Neuronal stem cell (in vitro differentiated cells): ENCODE results near the gene KCNA10.
A peak's percentile ranks its signal among the peaks of the same experiment; 100 is the strongest.

Experiments used
- DNase-seq: peaks from one replicate; pipeline ENCODE4 v3.0.0-alpha.2; 2013; ENCODE audit warnings: low spot score
- H2AFZ ChIP-seq: one replicate; pipeline ENCODE4 v1.6.1; 2013; ENCODE audit warnings: mild to moderate bottlenecking, low read length, inconsistent platforms
- H2AK5ac ChIP-seq: 2 replicates; pipeline ENCODE4 v1.6.1; 2013; ENCODE audit warnings: low read depth, mild to moderate bottlenecking, inconsistent platforms, low read length, moderate library complexity, mixed read lengths
- H2BK120ac ChIP-seq: 2 replicates; pipeline ENCODE4 v1.6.1; 2013; ENCODE audit warnings: low read depth, mild to moderate bottlenecking, inconsistent platforms, low read length, moderate library complexity, mixed read lengths
- H2BK12ac ChIP-seq: one replicate; pipeline ENCODE4 v1.6.1; 2013; ENCODE audit warnings: low read length, inconsistent platforms
- H2BK15ac ChIP-seq: 2 replicates; pipeline ENCODE4 v1.6.1; 2013; ENCODE audit warnings: mild to moderate bottlenecking, low read length, inconsistent platforms, mixed read lengths
- H2BK5ac ChIP-seq: one replicate; pipeline ENCODE4 v1.6.1; 2013; ENCODE audit warnings: inconsistent platforms, mild to moderate bottlenecking, low read length, moderate library complexity
- H3K14ac ChIP-seq: one replicate; pipeline ENCODE4 v1.6.1; 2013; ENCODE audit warnings: low read length, inconsistent platforms
- H3K18ac ChIP-seq: 2 replicates; pipeline ENCODE4 v1.6.1; 2013; ENCODE audit warnings: low read length, inconsistent platforms
- H3K23ac ChIP-seq: 2 replicates; pipeline ENCODE4 v1.6.1; 2013; ENCODE audit warnings: low read depth, mild to moderate bottlenecking, mixed read lengths, low read length, inconsistent platforms; ENCODE audit not compliant: poor library complexity
- H3K27ac ChIP-seq: replicated peaks from 3 replicates; pipeline ENCODE4 v1.5.1; 2013; ENCODE audit warnings: low read length, inconsistent platforms
- H3K27me3 ChIP-seq, 3 experiments: 2 replicates each; pipeline ENCODE4 v1.6.1; 2013; ENCODE audit warnings: low read length in 3 of 3, mild to moderate bottlenecking in 2 of 3, inconsistent platforms in 1 of 3, low read depth in 1 of 3, mixed read lengths in 1 of 3, moderate library complexity in 1 of 3; ENCODE audit not compliant: control insufficient read depth in 3 of 3, insufficient read depth in 3 of 3
- H3K36me3 ChIP-seq, 2 donors: replicated peaks in 1 of 2; 2 replicates each; pipeline ENCODE4 v1.6.1; 2013; ENCODE audit warnings: low read length in 2 of 2; ENCODE audit not compliant: control insufficient read depth in 2 of 2, insufficient read depth in 2 of 2
- H3K4ac ChIP-seq: 2 replicates; pipeline ENCODE4 v1.6.1; 2013; ENCODE audit warnings: inconsistent platforms, mild to moderate bottlenecking, low read length, moderate library complexity
- H3K4me1 ChIP-seq, 2 donors: 1 replicate in 1 of 2; 2 replicates in 1 of 2; pipeline ENCODE4 v1.6.1; 2013; ENCODE audit warnings: low read length in 2 of 2, low read depth in 1 of 2; ENCODE audit not compliant: control insufficient read depth in 2 of 2, insufficient read depth in 1 of 2
- H3K4me2 ChIP-seq: one replicate; pipeline ENCODE4 v1.6.1; 2013; ENCODE audit warnings: mild to moderate bottlenecking, low read length, inconsistent platforms; ENCODE audit not compliant: insufficient read depth, poor library complexity, severe bottlenecking
- H3K4me3 ChIP-seq, 2 donors: 2 replicates each; pipeline ENCODE4 v1.5.1; 2013; ENCODE audit warnings: low read length in 2 of 2, mild to moderate bottlenecking in 2 of 2, inconsistent platforms in 1 of 2, moderate library complexity in 1 of 2
- H3K79me1 ChIP-seq: one replicate; pipeline ENCODE4 v1.6.1; 2013; ENCODE audit warnings: low read depth, mild to moderate bottlenecking, inconsistent platforms, low read length, moderate library complexity
- H3K9ac ChIP-seq: one replicate; pipeline ENCODE4 v1.6.1; 2013; ENCODE audit warnings: mild to moderate bottlenecking, low read depth, low read length, inconsistent platforms; ENCODE audit not compliant: poor library complexity
- H3K9me3 ChIP-seq, 2 donors: replicated peaks in 1 of 2; 2 replicates each; pipeline versions ENCODE3 to v1.6.1; 2013; ENCODE audit warnings: low read length in 2 of 2, mild to moderate bottlenecking in 2 of 2, inconsistent platforms in 1 of 2, low read depth in 1 of 2, mixed read lengths in 1 of 2, moderate library complexity in 1 of 2; ENCODE audit not compliant: control insufficient read depth in 2 of 2, insufficient read depth in 1 of 2
- H4K8ac ChIP-seq: one replicate; pipeline ENCODE4 v1.6.1; 2013; ENCODE audit warnings: low read depth, mild to moderate bottlenecking, inconsistent platforms, low read length, moderate library complexity
- H4K91ac ChIP-seq: one replicate; pipeline ENCODE4 v1.6.1; 2013; ENCODE audit warnings: low read length, low read depth, mild to moderate bottlenecking, inconsistent platforms; ENCODE audit not compliant: poor library complexity
- WGBS, 2 donors: extraction: QIAGEN DNeasy Blood & Tissue Kit; methylation state at CpG; one replicate each; pipeline ENCODE4 v1.1.7; 2013; ENCODE audit warnings: missing lambda C conversion rate in 2 of 2, mixed read lengths in 1 of 2; ENCODE audit not compliant: insufficient read length in 2 of 2, insufficient replicate concordance in 1 of 2; ENCODE audit errors: extremely low coverage in 2 of 2; 5-methylcytosine and 5-hydroxymethylcytosine counted together

Gene KCNA10

DNA sequence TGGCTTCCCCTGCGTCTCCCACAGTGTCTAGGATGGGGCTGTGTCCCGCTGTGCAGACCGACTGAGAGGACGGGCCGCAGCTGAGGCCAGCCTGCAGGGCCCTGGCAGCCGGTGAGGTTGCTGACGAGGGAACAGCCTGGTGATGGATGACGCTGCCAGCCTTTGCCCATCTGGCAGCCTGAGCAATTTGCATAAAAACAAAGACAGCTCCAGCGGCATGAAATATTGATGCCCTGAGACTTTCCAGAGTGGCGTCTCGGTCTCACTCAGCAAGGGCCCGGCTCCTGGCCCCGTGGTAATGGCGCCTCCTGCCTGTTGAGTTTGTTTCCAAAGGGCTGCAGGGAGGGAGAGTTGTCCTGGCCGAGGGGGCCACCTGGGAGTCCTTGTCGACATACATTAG lies 19.1 kb upstream of the KCNA10 start:
- no CpG with 5 or more reads among the region's 16 CpGs for WGBS, 2 donors
- no peak overlapping the region for H2BK120ac ChIP-seq

DNA sequence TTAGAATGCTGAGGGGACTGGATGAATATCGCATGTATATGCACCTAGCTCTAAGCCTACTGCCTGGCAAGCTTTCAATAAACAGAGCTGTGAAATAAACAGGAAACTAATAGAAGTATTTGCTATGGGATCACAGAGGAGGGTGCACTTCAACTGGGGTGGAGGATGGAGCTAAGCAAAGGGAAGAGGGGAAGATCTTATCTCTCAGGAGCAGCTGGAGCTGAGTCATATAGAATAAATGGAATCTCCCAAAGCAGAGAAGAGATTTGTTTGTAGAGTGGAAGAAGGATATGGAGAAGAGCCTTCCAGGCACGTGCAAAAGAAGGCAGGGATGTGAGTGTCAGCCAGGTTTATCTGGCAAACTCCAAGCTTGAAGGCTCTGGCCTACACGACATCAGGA lies 17.0 kb upstream of the KCNA10 start:
- no peak overlapping the region for H3K4ac ChIP-seq
- no peak overlapping the region for H3K14ac ChIP-seq
- H2BK12ac ChIP-seq: no peak overlapping the region
- DNase-seq: no peak
- H3K27ac ChIP-seq: no peak overlapping the region
- no peak overlapping the region for H3K4me2 ChIP-seq
- H2BK5ac ChIP-seq: no peak overlapping the region
- H2BK15ac ChIP-seq: no peak overlapping the region
- H3K9ac ChIP-seq: no peak overlapping the region
- H2BK120ac ChIP-seq: no peak overlapping the region
- no peak overlapping the region for H3K4me3 ChIP-seq
- WGBS, 2 donors: no CpG with 5 or more reads among the region's 3 CpGs
- H4K8ac ChIP-seq: no peak overlapping the region
- H2AK5ac ChIP-seq: no peak overlapping the region
- H4K91ac ChIP-seq: no peak overlapping the region
- H3K18ac ChIP-seq: no peak overlapping the region
- H3K27me3 ChIP-seq: peaks cover 0 to 24% (median 0%) of the 10 kb centered on the region in 3 experiments
- no peaks in the 10 kb centered on the region for H3K9me3 ChIP-seq
- H3K79me1 ChIP-seq: no peaks in the 10 kb centered on the region
- no peaks in the 10 kb centered on the region for H3K36me3 ChIP-seq
- H3K23ac ChIP-seq: no peak overlapping the region
- H3K4me1 ChIP-seq: no peaks in the 10 kb centered on the region
- H2AFZ ChIP-seq: no peak overlapping the region

More for the DNA sequence above, 19.1 kb upstream of the KCNA10 start:
- Histone ChIP-seq H3K9me3 (no peaks in the 10 kb centered on the region), H3K36me3 (no peaks in the 10 kb centered on the region), H3K18ac (no peak overlapping the region), H3K4me3 (no peak overlapping the region), H3K23ac (peak overlapping the region; percentile 56), H3K79me1 (no peaks in the 10 kb centered on the region), H2AK5ac (no peak overlapping the region), H2AFZ (no peak overlapping the region), H3K14ac (no peak overlapping the region), H3K4me1 (no peaks in the 10 kb centered on the region), H4K8ac (no peak overlapping the region), H2BK15ac (no peak overlapping the region), H3K9ac (no peak overlapping the region), H3K4me2 (no peak overlapping the region), H2BK5ac (no peak overlapping the region), H3K27me3 (peaks cover 0 to 19% (median 0%) of the 10 kb centered on the region in 3 experiments), H2BK12ac (no peak overlapping the region), H4K91ac (no peak overlapping the region), H3K4ac (no peak overlapping the region), H3K27ac (no peak overlapping the region)
- no peak for DNase-seq

DNA sequence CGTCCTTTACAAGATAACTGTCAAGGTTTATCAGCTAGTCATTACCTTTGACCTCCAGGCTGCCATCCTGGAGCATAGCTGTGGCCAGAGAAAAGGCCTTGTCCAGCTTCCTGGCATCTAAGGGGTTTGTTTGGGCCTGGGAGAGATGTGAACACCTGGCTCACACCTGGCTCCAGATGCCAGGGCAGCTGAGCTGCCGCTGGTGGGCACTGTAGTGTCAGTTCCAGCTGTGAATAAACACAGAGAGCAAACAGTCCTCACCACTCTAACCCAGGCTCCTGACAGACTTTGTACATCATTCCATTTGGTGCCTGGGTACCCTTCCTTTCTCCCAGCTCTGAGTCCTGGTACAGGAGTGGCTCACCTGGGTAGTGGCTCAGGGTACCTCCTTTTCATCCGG lies 14.3 kb upstream of the KCNA10 start:
- Histone ChIP-seq H3K4me2 (no peak overlapping the region), H2BK12ac (no peak overlapping the region), H4K91ac (no peak overlapping the region), H2AFZ (no peak overlapping the region), H3K18ac (no peak overlapping the region), H3K36me3 (no peaks in the 10 kb centered on the region), H2BK15ac (no peak overlapping the region), H2BK5ac (no peak overlapping the region), H3K9ac (no peak overlapping the region), H3K4me1 (peaks cover 0 to 2% of the 10 kb centered on the region in 2 donors), H3K4me3 (no peak overlapping the region), H3K27me3 (peaks cover 0 to 29% (median 0%) of the 10 kb centered on the region in 3 experiments), H3K23ac (no peak overlapping the region), H2BK120ac (no peak overlapping the region), H4K8ac (no peak overlapping the region), H3K14ac (no peak overlapping the region), H3K4ac (no peak overlapping the region), H3K9me3 (no peaks in the 10 kb centered on the region), H2AK5ac (no peak overlapping the region), H3K27ac (no peak overlapping the region), H3K79me1 (no peaks in the 10 kb centered on the region)
- no peak for DNase-seq
- no CpG with 5 or more reads among the region's 3 CpGs for WGBS, 2 donors

DNA sequence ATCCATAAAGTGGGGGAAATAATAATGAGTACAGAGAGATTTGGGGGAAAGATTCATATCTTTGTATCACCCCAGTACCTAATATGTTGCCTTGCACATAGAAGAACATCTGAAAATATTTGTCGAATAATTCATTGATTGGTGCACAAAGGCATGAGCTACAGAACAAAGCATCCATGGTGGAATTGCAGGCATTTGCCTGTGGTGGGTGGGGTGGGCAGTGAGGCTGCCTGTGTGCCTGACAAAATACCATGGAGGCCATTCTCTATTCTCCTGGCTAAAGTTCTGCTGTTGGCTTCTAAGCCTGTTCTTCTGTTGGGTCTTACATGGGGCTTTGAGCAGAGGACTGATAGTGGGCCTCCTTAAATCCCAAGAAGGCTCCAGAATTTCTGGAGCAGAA lies 10.0 kb upstream of the KCNA10 start:
- WGBS, 2 donors: no CpG with 5 or more reads among the region's 1 CpG
- Histone ChIP-seq H3K4me1 (peaks cover 0 to 2% of the 10 kb centered on the region in 2 donors), H3K27ac (no peak overlapping the region)

More for the DNA sequence above, 10.0 kb upstream of the KCNA10 start:
- H4K91ac ChIP-seq: no peak overlapping the region
- H2BK12ac ChIP-seq: no peak overlapping the region
- no peaks in the 10 kb centered on the region for H3K79me1 ChIP-seq
- H3K23ac ChIP-seq: no peak overlapping the region
- no peak overlapping the region for H2BK15ac ChIP-seq
- H3K27me3 ChIP-seq: peaks cover 0 to 26% (median 0%) of the 10 kb centered on the region in 3 experiments
- no peak overlapping the region for H3K4me3 ChIP-seq
- no peak overlapping the region for H3K9ac ChIP-seq
- no peak overlapping the region for H3K4me2 ChIP-seq
- H3K4ac ChIP-seq: no peak overlapping the region
- H2AFZ ChIP-seq: no peak overlapping the region
- H3K14ac ChIP-seq: no peak overlapping the region
- H2AK5ac ChIP-seq: no peak overlapping the region
- DNase-seq: no peak
- H3K9me3 ChIP-seq: no peaks in the 10 kb centered on the region
- H2BK120ac ChIP-seq: no peak overlapping the region
- H4K8ac ChIP-seq: no peak overlapping the region
- no peak overlapping the region for H2BK5ac ChIP-seq
- no peaks in the 10 kb centered on the region for H3K36me3 ChIP-seq
- no peak overlapping the region for H3K18ac ChIP-seq
